NCI-H446 treated with DMSO at 0.1 percent for 48 hours (cell line): ENCODE results near the gene PLEKHN1.

Source experiments
- DNase-seq: peaks from one replicate; lab custom pipeline; 2025; lab: John Stamatoyannopoulos, UW

The PLEKHN1 gene

GRCh38 chr1:966135-966703, at the start of gene PLEKHN1:
Gene PLEKHN1, plus strand, starts transcription at chr1:966482. Its CDS starts 50 bp downstream, at chr1:966532.
- DNase-seq, result no peak

- no peak for DNase-seq
Observed at GRCh38 chr1:917076-917459, 49.2 kb upstream of the PLEKHN1 start.

GRCh38 chr1:917466-918091, 48.7 kb upstream of the PLEKHN1 start:
- DNase-seq, result no peak

- DNase-seq, result no peak
Observed at GRCh38 chr1:918353-918752, 47.9 kb upstream of the PLEKHN1 start.

- no peak for DNase-seq
Observed at GRCh38 chr1:918843-919242, 47.4 kb upstream of the PLEKHN1 start.

GRCh38 chr1:919271-919872, 46.9 kb upstream of the PLEKHN1 start:
- no peak for DNase-seq

- no peak for DNase-seq
Observed at GRCh38 chr1:920010-920409, 46.3 kb upstream of the PLEKHN1 start.

GRCh38 chr1:920521-920920, 45.8 kb upstream of the PLEKHN1 start:
- no peak for DNase-seq

GRCh38 chr1:921011-921837, 45.1 kb upstream of the PLEKHN1 start:
- DNase-seq, result peak; percentile 76

- peak; percentile 66 for DNase-seq
Observed at GRCh38 chr1:923131-923990, 42.9 kb upstream of the PLEKHN1 start, which contains the start of gene SAMD11. Gene SAMD11, plus strand, starts transcription at chr1:923923. Its CDS starts 509 bp downstream, at chr1:924432.

- no peak for DNase-seq
Observed at GRCh38 chr1:923991-924655, 42.2 kb upstream of the PLEKHN1 start.

- DNase-seq, result no peak
Observed at GRCh38 chr1:924656-925560, 41.4 kb upstream of the PLEKHN1 start.

GRCh38 chr1:925561-926421, 40.5 kb upstream of the PLEKHN1 start:
- DNase-seq, result peak; percentile 41

- no peak for DNase-seq
Observed at GRCh38 chr1:927234-927633, 39.0 kb upstream of the PLEKHN1 start.

- no peak for DNase-seq
Observed at GRCh38 chr1:927748-928147, 38.5 kb upstream of the PLEKHN1 start.

- no peak for DNase-seq
Observed at GRCh38 chr1:928825-929661, 37.2 kb upstream of the PLEKHN1 start.

GRCh38 chr1:929712-930632, 36.3 kb upstream of the PLEKHN1 start:
- no peak for DNase-seq
